K562 (cell line): ENCODE results near the gene ABHD16A. TPM values are rescaled to one million over a fixed set of nuclear protein-coding genes. Genes with fewer than 3 reads are reported as not detected.

Source experiments
- CBX8 ChIP-seq: fragments of 200-600 bp; sonication (generic); IDR thresholded peaks from 2 replicates; pipeline ENCODE4 v1.6.1; 2012; ENCODE audit warnings: borderline replicate concordance, mixed run types, low read depth, mild to moderate bottlenecking, moderate library complexity, mixed read lengths, low read length, control low read depth, inconsistent platforms; ENCODE audit not compliant: poor library complexity, severe bottlenecking; ENCODE audit errors: extremely low read depth
- FOXA3 ChIP-seq, 2 experiments: fragments of 450-650 bp in 1 of 2; sonication (generic) in 1 of 2; formaldehyde crosslinking; IDR thresholded peaks in 1 of 2; conservative IDR thresholded peaks in 1 of 2; 2 replicates each; pipeline versions ENCODE4 v1.4.0 to v1.8.0; 2020 to 2022; ENCODE audit warnings: mild to moderate bottlenecking in 2 of 2, missing genetic modification reagents in 1 of 2
- GMEB1 ChIP-seq: fragments of 250-450 bp; sonication (Bioruptor Pico); IDR thresholded peaks from 2 replicates; pipeline ENCODE4 v1.4.0; 2020; ENCODE audit warnings: mild to moderate bottlenecking
- HIVEP1 ChIP-seq: fragments of 250-450 bp; sonication (Bioruptor Pico); IDR thresholded peaks from 2 replicates; pipeline ENCODE4 v1.4.0; 2020; ENCODE audit warnings: mild to moderate bottlenecking
- IFI16 ChIP-seq: fragments of 250-450 bp; sonication (Bioruptor Pico); IDR thresholded peaks from 2 replicates; pipeline ENCODE4 v2.1.2; 2022; ENCODE audit warnings: mild to moderate bottlenecking, inconsistent platforms
- MEF2D ChIP-seq: conservative IDR thresholded peaks from 2 replicates; pipeline ENCODE4 v1.6.1; 2016; ENCODE audit warnings: low read depth, missing genetic modification characterization, missing compliant biosample characterization
- NCOA6 ChIP-seq: fragments of 450-650 bp; IDR thresholded peaks from 2 replicates; pipeline ENCODE4 v1.6.1; 2017; ENCODE audit warnings: mild to moderate bottlenecking
- PHB ChIP-seq: fragments of 250-450 bp; sonication (Bioruptor Pico); IDR thresholded peaks from 2 replicates; pipeline ENCODE4 v1.5.0; 2021
- POLR2H ChIP-seq: IDR thresholded peaks from 2 replicates; pipeline ENCODE4 v1.6.1; 2016; ENCODE audit warnings: missing genetic modification characterization, low read depth, mild to moderate bottlenecking, control low read depth, missing compliant biosample characterization, moderate library complexity
- RFX1 ChIP-seq: fragments of 450-650 bp; IDR thresholded peaks from 2 replicates; pipeline ENCODE4 v1.6.1; 2016; ENCODE audit warnings: mild to moderate bottlenecking, moderate library complexity
- SNIP1 ChIP-seq: fragments of 450-650 bp; IDR thresholded peaks from 2 replicates; pipeline ENCODE4 v1.7.1; 2017; ENCODE audit warnings: low read depth, mild to moderate bottlenecking
- SP2 ChIP-seq: IDR thresholded peaks from 2 replicates; pipeline ENCODE4 v1.6.1; 2011; ENCODE audit warnings: mild to moderate bottlenecking, low read depth, low read length, moderate library complexity; ENCODE audit not compliant: poor library complexity, severe bottlenecking; ENCODE audit errors: extremely low read depth
- TRIM25 ChIP-seq: fragments of 450-650 bp; IDR thresholded peaks from 2 replicates; pipeline ENCODE4 v1.7.0; 2016; ENCODE audit warnings: borderline replicate concordance
- ZBTB12 ChIP-seq: fragments of 250-450 bp; sonication (Bioruptor Pico); IDR thresholded peaks from 2 replicates; pipeline ENCODE4 v1.4.0; 2020
- ZBTB43 ChIP-seq: sonication (generic); formaldehyde crosslinking; IDR thresholded peaks from 2 replicates; pipeline ENCODE4 v1.8.0; 2023; ENCODE audit warnings: mild to moderate bottlenecking, missing genetic modification reagents
- ZFP36 ChIP-seq: fragments of 150-350 bp; IDR thresholded peaks from 2 replicates; pipeline ENCODE4 v1.6.1; 2018; ENCODE audit warnings: low read length, low read depth; ENCODE audit not compliant: partially characterized antibody
- ZNF143 ChIP-seq: sonication (generic); formaldehyde crosslinking; IDR thresholded peaks from 2 replicates; pipeline ENCODE4 v1.9.0; 2022; ENCODE audit warnings: mild to moderate bottlenecking, missing genetic modification reagents
- ZNF583 ChIP-seq: fragments of 250-450 bp; sonication (Bioruptor Pico); IDR thresholded peaks from 2 replicates; pipeline ENCODE4 v1.4.0; 2020
- ZNF740 ChIP-seq, 3 experiments: fragments of 200-800 bp in 1 of 3; sonication (Bioruptor generic) in 1 of 3; sonication (generic) in 1 of 3; formaldehyde crosslinking in 1 of 3; IDR thresholded peaks; 2 replicates each; pipeline versions ENCODE4 v1.6.1 to v1.8.0; 2016 to 2022; ENCODE audit warnings: mild to moderate bottlenecking in 2 of 3, missing compliant biosample characterization in 2 of 3, missing genetic modification characterization in 2 of 3, missing genetic modification reagents in 1 of 3
- ZNF766 ChIP-seq: fragments of 200-800 bp; sonication (Bioruptor generic); conservative IDR thresholded peaks from 2 replicates; pipeline ENCODE4 v1.6.1; 2016; ENCODE audit warnings: missing genetic modification characterization, missing compliant biosample characterization
- polyA plus RNA-seq, 8 experiments: library from polyadenylated mRNA; depleted of rRNA in 4 of 8; stranded (reverse) in 5 of 8; unstranded in 3 of 8; fragments of >200 nt; fragmentation: Nextera tagmentation in 2 of 8; fragmentation: Illumina TruSeq in 1 of 8; extraction: Ambion mirVana in 2 of 8; extraction: Trizol in 1 of 8; gene quantifications; 2 replicates each; pipeline versions ENCODE4 v1.2.1 to v1.2.3, GENCODE V29; 2011 to 2014; ENCODE audit warnings: inconsistent platforms in 1 of 8, missing spikeins in 1 of 8
- total RNA-seq, 7 experiments: library from RNA; depleted of rRNA in 6 of 7; stranded (reverse); fragments of >200 nt in 6 of 7; fragmentation: Illumina TruSeq in 2 of 7; extraction: Trizol in 2 of 7; gene quantifications; 2 replicates each; pipeline versions ENCODE4 v1.2.1 to v1.2.3, GENCODE V29; 2011 to 2021; ENCODE audit warnings: low replicate concordance in 1 of 7

ABHD16A gene
- total and polyA plus RNA-seq, 9 of the 15 experiments (the other 6 are each of a cell fraction or from before 2014, with no cell fraction given) = 25.8 to 120 (median 81.6) TPM

GRCh38 chr6:31661262-31662123 is 41.6 kb downstream of the ABHD16A start (continued):
- TF ChIP-seq IFI16 (CRISPR knock-in tag) (no peak), ZNF766 (CRISPR knock-in tag) (no peak), RFX1 (no peak), ZNF583 (CRISPR knock-in tag) (no peak), TRIM25 (no peak), CBX8 (no peak), SNIP1 (no peak), FOXA3 (CRISPR knock-in tag; conservative IDR thresholded peaks at IDR 0.05 in 1 of 2, IDR thresholded peaks at IDR 0.05 in 1 of 2) (no peak), ZFP36 (no peak), HIVEP1 (no peak), GMEB1 (CRISPR knock-in tag) (no peak), PHB (CRISPR knock-in tag) (no peak), ZNF740 (CRISPR knock-in tag; IDR thresholded peaks at IDR 0.05) (no peak), ZNF740 (tag; IDR thresholded peaks at IDR 0.05) (no peak), NCOA6 (no peak), ZBTB43 (CRISPR knock-in tag) (0 out of 2 replicates have a peak, but pooled peaks have one; percentile 58), POLR2H (tag) (no peak), ZBTB12 (CRISPR knock-in tag) (no peak), MEF2D (tag) (no peak), SP2 (no peak), ZNF143 (no peak)
